ENCODE data around the gene ABL2.

ABL2 gene

GRCh38 chr1:179168536-179168935, 60.9 kb downstream of the ABL2 start:
- peaks cover 9% of the 10 kb centered on the region for H3K4me1 ChIP-seq (ENCODE audit: insufficient read depth, low read length)
- no peak overlapping the region for H3K4me3 ChIP-seq (ENCODE audit: low read depth in 1 of 2, low read length in 2 of 2)
- H3K27me3 ChIP-seq (ENCODE audit: control insufficient read depth in 1 of 2, insufficient read depth in 2 of 2, low read length in 2 of 2), result no peaks in the 10 kb centered on the region
- no peaks in the 10 kb centered on the region for H3K9me3 ChIP-seq (ENCODE audit: low read length)
- H3K36me3 ChIP-seq (ENCODE audit: insufficient read depth, low read length), result no peaks in the 10 kb centered on the region
- H3K27ac ChIP-seq (ENCODE audit: low read depth, low read length), result no peak overlapping the region
- no peak overlapping the region for H3K9ac ChIP-seq (ENCODE audit: low read length)

- H3K9ac ChIP-seq (ENCODE audit: low read length), result no peak overlapping the region
- H3K4me1 ChIP-seq (ENCODE audit: insufficient read depth, low read length), result peaks cover 9% of the 10 kb centered on the region
- no peaks in the 10 kb centered on the region for H3K27me3 ChIP-seq (ENCODE audit: control insufficient read depth in 1 of 2, insufficient read depth in 2 of 2, low read length in 2 of 2)
- no peaks in the 10 kb centered on the region for H3K36me3 ChIP-seq (ENCODE audit: insufficient read depth, low read length)
- no peaks in the 10 kb centered on the region for H3K9me3 ChIP-seq (ENCODE audit: low read length)
- H3K4me3 ChIP-seq (ENCODE audit: low read depth in 1 of 2, low read length in 2 of 2), result no peak overlapping the region
- no peak overlapping the region for H3K27ac ChIP-seq (ENCODE audit: low read depth, low read length)
Measured at GRCh38 chr1:179167955-179168354, 61.5 kb downstream of the ABL2 start.

GRCh38 chr1:179167418-179167777, 62.1 kb downstream of the ABL2 start:
- H3K27me3 ChIP-seq (ENCODE audit: control insufficient read depth in 1 of 2, insufficient read depth in 2 of 2, low read length in 2 of 2), result no peaks in the 10 kb centered on the region
- H3K9me3 ChIP-seq (ENCODE audit: low read length), result no peaks in the 10 kb centered on the region
- H3K36me3 ChIP-seq (ENCODE audit: insufficient read depth, low read length), result no peaks in the 10 kb centered on the region
- no peak overlapping the region for H3K9ac ChIP-seq (ENCODE audit: low read length)
- no peak overlapping the region for H3K27ac ChIP-seq (ENCODE audit: low read depth, low read length)
- no peak overlapping the region for H3K4me3 ChIP-seq (ENCODE audit: low read depth in 1 of 2, low read length in 2 of 2)
- H3K4me1 ChIP-seq (ENCODE audit: insufficient read depth, low read length), result peaks cover 9% of the 10 kb centered on the region

- Histone ChIP-seq H3K4me1 (ENCODE audit: insufficient read depth, low read length) (peaks cover 9% of the 10 kb centered on the region), H3K4me3 (ENCODE audit: low read depth in 1 of 2, low read length in 2 of 2) (no peak overlapping the region), H3K36me3 (ENCODE audit: insufficient read depth, low read length) (no peaks in the 10 kb centered on the region), H3K27me3 (ENCODE audit: control insufficient read depth in 1 of 2, insufficient read depth in 2 of 2, low read length in 2 of 2) (no peaks in the 10 kb centered on the region), H3K9ac (ENCODE audit: low read length) (no peak overlapping the region), H3K27ac (ENCODE audit: low read depth, low read length) (no peak overlapping the region), H3K9me3 (ENCODE audit: low read length) (no peaks in the 10 kb centered on the region)
Measured at GRCh38 chr1:179166663-179167417, 62.6 kb downstream of the ABL2 start.

GRCh38 chr1:179164494-179164893, 65.0 kb downstream of the ABL2 start:
- no peak overlapping the region for H3K9ac ChIP-seq (ENCODE audit: low read length)
- H3K36me3 ChIP-seq (ENCODE audit: insufficient read depth, low read length), result no peaks in the 10 kb centered on the region
- peaks cover 4% of the 10 kb centered on the region for H3K4me1 ChIP-seq (ENCODE audit: insufficient read depth, low read length)
- no peak overlapping the region for H3K27ac ChIP-seq (ENCODE audit: low read depth, low read length)
- no peak overlapping the region for H3K4me3 ChIP-seq (ENCODE audit: low read depth in 1 of 2, low read length in 2 of 2)
- no peaks in the 10 kb centered on the region for H3K9me3 ChIP-seq (ENCODE audit: low read length)
- H3K27me3 ChIP-seq (ENCODE audit: control insufficient read depth in 1 of 2, insufficient read depth in 2 of 2, low read length in 2 of 2), result no peaks in the 10 kb centered on the region

GRCh38 chr1:179156708-179157107, 72.8 kb downstream of the ABL2 start:
- H3K27ac ChIP-seq (ENCODE audit: low read depth, low read length), result no peak overlapping the region
- H3K36me3 ChIP-seq (ENCODE audit: insufficient read depth, low read length), result no peaks in the 10 kb centered on the region
- H3K4me3 ChIP-seq (ENCODE audit: low read depth in 1 of 2, low read length in 2 of 2), result no peak overlapping the region
- H3K9me3 ChIP-seq (ENCODE audit: low read length), result no peaks in the 10 kb centered on the region
- peaks cover 4% of the 10 kb centered on the region for H3K4me1 ChIP-seq (ENCODE audit: insufficient read depth, low read length)
- no peak overlapping the region for H3K9ac ChIP-seq (ENCODE audit: low read length)
- no peaks in the 10 kb centered on the region for H3K27me3 ChIP-seq (ENCODE audit: control insufficient read depth in 1 of 2, insufficient read depth in 2 of 2, low read length in 2 of 2)

GRCh38 chr1:179156026-179156425, 73.5 kb downstream of the ABL2 start:
- Histone ChIP-seq H3K9ac (ENCODE audit: low read length) (no peak overlapping the region), H3K27me3 (ENCODE audit: control insufficient read depth in 1 of 2, insufficient read depth in 2 of 2, low read length in 2 of 2) (no peaks in the 10 kb centered on the region), H3K27ac (ENCODE audit: low read depth, low read length) (no peak overlapping the region), H3K4me1 (ENCODE audit: insufficient read depth, low read length) (peaks cover 4% of the 10 kb centered on the region), H3K4me3 (ENCODE audit: low read depth in 1 of 2, low read length in 2 of 2) (no peak overlapping the region), H3K9me3 (ENCODE audit: low read length) (no peaks in the 10 kb centered on the region), H3K36me3 (ENCODE audit: insufficient read depth, low read length) (no peaks in the 10 kb centered on the region)

GRCh38 chr1:179155615-179156014, 73.9 kb downstream of the ABL2 start:
- no peak overlapping the region for H3K4me3 ChIP-seq (ENCODE audit: low read depth in 1 of 2, low read length in 2 of 2)
- H3K27ac ChIP-seq (ENCODE audit: low read depth, low read length), result no peak overlapping the region
- H3K4me1 ChIP-seq (ENCODE audit: insufficient read depth, low read length), result peaks cover 4% of the 10 kb centered on the region
- no peaks in the 10 kb centered on the region for H3K27me3 ChIP-seq (ENCODE audit: control insufficient read depth in 1 of 2, insufficient read depth in 2 of 2, low read length in 2 of 2)
- H3K9me3 ChIP-seq (ENCODE audit: low read length), result no peaks in the 10 kb centered on the region
- no peak overlapping the region for H3K9ac ChIP-seq (ENCODE audit: low read length)
- H3K36me3 ChIP-seq (ENCODE audit: insufficient read depth, low read length), result no peaks in the 10 kb centered on the region

GRCh38 chr1:179154437-179154836, 75.0 kb downstream of the ABL2 start:
- H3K9me3 ChIP-seq (ENCODE audit: low read length), result no peaks in the 10 kb centered on the region
- H3K4me1 ChIP-seq (ENCODE audit: insufficient read depth, low read length), result peaks cover 4% of the 10 kb centered on the region
- H3K4me3 ChIP-seq (ENCODE audit: low read depth in 1 of 2, low read length in 2 of 2), result no peak overlapping the region
- H3K27ac ChIP-seq (ENCODE audit: low read depth, low read length), result no peak overlapping the region
- no peak overlapping the region for H3K9ac ChIP-seq (ENCODE audit: low read length)
- H3K36me3 ChIP-seq (ENCODE audit: insufficient read depth, low read length), result no peaks in the 10 kb centered on the region
- no peaks in the 10 kb centered on the region for H3K27me3 ChIP-seq (ENCODE audit: control insufficient read depth in 1 of 2, insufficient read depth in 2 of 2, low read length in 2 of 2)

- Histone ChIP-seq H3K4me1 (ENCODE audit: insufficient read depth, low read length) (peaks cover 4% of the 10 kb centered on the region), H3K4me3 (ENCODE audit: low read depth in 1 of 2, low read length in 2 of 2) (no peak overlapping the region), H3K9me3 (ENCODE audit: low read length) (no peaks in the 10 kb centered on the region), H3K27ac (ENCODE audit: low read depth, low read length) (no peak overlapping the region), H3K9ac (ENCODE audit: low read length) (no peak overlapping the region), H3K36me3 (ENCODE audit: insufficient read depth, low read length) (no peaks in the 10 kb centered on the region), H3K27me3 (ENCODE audit: control insufficient read depth in 1 of 2, insufficient read depth in 2 of 2, low read length in 2 of 2) (no peaks in the 10 kb centered on the region)
Measured at GRCh38 chr1:179153217-179153616, 76.3 kb downstream of the ABL2 start.

- H3K27me3 ChIP-seq (ENCODE audit: control insufficient read depth in 1 of 2, insufficient read depth in 2 of 2, low read length in 2 of 2), result no peaks in the 10 kb centered on the region
- no peak overlapping the region for H3K9ac ChIP-seq (ENCODE audit: low read length)
- no peak overlapping the region for H3K4me3 ChIP-seq (ENCODE audit: low read depth in 1 of 2, low read length in 2 of 2)
- H3K27ac ChIP-seq (ENCODE audit: low read depth, low read length), result no peak overlapping the region
- H3K4me1 ChIP-seq (ENCODE audit: insufficient read depth, low read length), result peaks cover 4% of the 10 kb centered on the region
- H3K9me3 ChIP-seq (ENCODE audit: low read length), result no peaks in the 10 kb centered on the region
- H3K36me3 ChIP-seq (ENCODE audit: insufficient read depth, low read length), result no peaks in the 10 kb centered on the region
Measured at GRCh38 chr1:179151908-179152682, 77.4 kb downstream of the ABL2 start.

GRCh38 chr1:179146911-179147310, 82.6 kb downstream of the ABL2 start:
- H3K27ac ChIP-seq (ENCODE audit: low read depth, low read length), result no peak overlapping the region
- no peaks in the 10 kb centered on the region for H3K9me3 ChIP-seq (ENCODE audit: low read length)
- no peaks in the 10 kb centered on the region for H3K27me3 ChIP-seq (ENCODE audit: control insufficient read depth in 1 of 2, insufficient read depth in 2 of 2, low read length in 2 of 2)
- no peak overlapping the region for H3K9ac ChIP-seq (ENCODE audit: low read length)
- H3K4me3 ChIP-seq (ENCODE audit: low read depth in 1 of 2, low read length in 2 of 2), result no peak overlapping the region
- H3K36me3 ChIP-seq (ENCODE audit: insufficient read depth, low read length), result no peaks in the 10 kb centered on the region
- peaks cover 4% of the 10 kb centered on the region for H3K4me1 ChIP-seq (ENCODE audit: insufficient read depth, low read length)
